ENCODE measurements around the gene TDRD12.
"Not testable (repeated sequence)": the region's sequence is repeated elsewhere in the genome, so short reads cannot be mapped to it uniquely, and the experiment has no call there.

- not testable (repeated sequence) for TF ChIP-seq EZH2 (IDR thresholded peaks at IDR 0.05; ENCODE audit: low read length, missing control alignments)
- TF ChIP-seq, protein P1, sequence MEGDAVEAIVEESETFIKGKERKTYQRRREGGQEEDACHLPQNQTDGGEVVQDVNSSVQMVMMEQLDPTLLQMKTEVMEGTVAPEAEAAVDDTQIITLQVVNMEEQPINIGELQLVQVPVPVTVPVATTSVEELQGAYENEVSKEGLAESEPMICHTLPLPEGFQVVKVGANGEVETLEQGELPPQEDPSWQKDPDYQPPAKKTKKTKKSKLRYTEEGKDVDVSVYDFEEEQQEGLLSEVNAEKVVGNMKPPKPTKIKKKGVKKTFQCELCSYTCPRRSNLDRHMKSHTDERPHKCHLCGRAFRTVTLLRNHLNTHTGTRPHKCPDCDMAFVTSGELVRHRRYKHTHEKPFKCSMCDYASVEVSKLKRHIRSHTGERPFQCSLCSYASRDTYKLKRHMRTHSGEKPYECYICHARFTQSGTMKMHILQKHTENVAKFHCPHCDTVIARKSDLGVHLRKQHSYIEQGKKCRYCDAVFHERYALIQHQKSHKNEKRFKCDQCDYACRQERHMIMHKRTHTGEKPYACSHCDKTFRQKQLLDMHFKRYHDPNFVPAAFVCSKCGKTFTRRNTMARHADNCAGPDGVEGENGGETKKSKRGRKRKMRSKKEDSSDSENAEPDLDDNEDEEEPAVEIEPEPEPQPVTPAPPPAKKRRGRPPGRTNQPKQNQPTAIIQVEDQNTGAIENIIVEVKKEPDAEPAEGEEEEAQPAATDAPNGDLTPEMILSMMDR (conservative IDR thresholded peaks at IDR 0.05 in 1 of 2, IDR thresholded peaks at IDR 0.05 in 1 of 2; ENCODE audit: low read depth in 1 of 2, low read length in 2 of 2): not testable (repeated sequence)
These were observed 26.2 kb downstream of the TDRD12 start for GRCh38 chr19:32745594-32746251.

Measured in fibroblast of lung (primary cell).